ENCODE results near the gene CRACDL. TPM values are rescaled to one million over a fixed set of nuclear protein-coding genes. Genes with fewer than 3 reads are reported as not detected.
A peak's percentile ranks its signal among the peaks of the same experiment; 100 is the strongest.

Gene CRACDL
- total and polyA plus RNA-seq, 2 of the 13 experiments (the other 11 are each of a cell fraction or from before 2014, with no cell fraction given): 0.15 to 0.26 TPM

GRCh38 chr2:98911126-98911375 is 25.0 kb downstream of the CRACDL start (continued):
- TF ChIP-seq, protein P1, sequence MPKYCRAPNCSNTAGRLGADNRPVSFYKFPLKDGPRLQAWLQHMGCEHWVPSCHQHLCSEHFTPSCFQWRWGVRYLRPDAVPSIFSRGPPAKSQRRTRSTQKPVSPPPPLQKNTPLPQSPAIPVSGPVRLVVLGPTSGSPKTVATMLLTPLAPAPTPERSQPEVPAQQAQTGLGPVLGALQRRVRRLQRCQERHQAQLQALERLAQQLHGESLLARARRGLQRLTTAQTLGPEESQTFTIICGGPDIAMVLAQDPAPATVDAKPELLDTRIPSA (CRISPR knock-in tag; IDR thresholded peaks at IDR 0.05; ENCODE audit: borderline replicate concordance): no peak
- TF ChIP-seq MYNN (CRISPR knock-in tag; IDR thresholded peaks at IDR 0.05; ENCODE audit: low read depth) (no peak), ZNF660 (CRISPR knock-in tag; IDR thresholded peaks at IDR 0.05; ENCODE audit: borderline replicate concordance, low read depth) (no peak), JDP2 (CRISPR knock-in tag; IDR thresholded peaks at IDR 0.05; ENCODE audit: borderline replicate concordance) (no peak), ZBTB7A (CRISPR knock-in tag; IDR thresholded peaks at IDR 0.05) (peak; percentile 94), CEBPB (IDR thresholded peaks at IDR 0.05; ENCODE audit: borderline replicate concordance, low read depth, low read length) (peak; percentile 81), CBX5 (CRISPR knock-in tag; IDR thresholded peaks at IDR 0.05; ENCODE audit: borderline replicate concordance) (0 out of 2 replicates have a peak, but pooled peaks have one; percentile 48), KMT2A (CRISPR knock-in tag; IDR thresholded peaks at IDR 0.05) (0 out of 2 replicates have a peak, but pooled peaks have one; percentile 28), SKI (IDR thresholded peaks at IDR 0.05; ENCODE audit: partially characterized antibody) (no peak), ZNF468 (CRISPR knock-in tag; IDR thresholded peaks at IDR 0.05) (no peak), RXRA (CRISPR knock-in tag; IDR thresholded peaks at IDR 0.05) (peak; percentile 51; the same call in 1 of the 2 replicates), ZNF556 (CRISPR knock-in tag; IDR thresholded peaks at IDR 0.05; ENCODE audit: borderline replicate concordance) (no peak)
- TF ChIP-seq, protein P2, sequence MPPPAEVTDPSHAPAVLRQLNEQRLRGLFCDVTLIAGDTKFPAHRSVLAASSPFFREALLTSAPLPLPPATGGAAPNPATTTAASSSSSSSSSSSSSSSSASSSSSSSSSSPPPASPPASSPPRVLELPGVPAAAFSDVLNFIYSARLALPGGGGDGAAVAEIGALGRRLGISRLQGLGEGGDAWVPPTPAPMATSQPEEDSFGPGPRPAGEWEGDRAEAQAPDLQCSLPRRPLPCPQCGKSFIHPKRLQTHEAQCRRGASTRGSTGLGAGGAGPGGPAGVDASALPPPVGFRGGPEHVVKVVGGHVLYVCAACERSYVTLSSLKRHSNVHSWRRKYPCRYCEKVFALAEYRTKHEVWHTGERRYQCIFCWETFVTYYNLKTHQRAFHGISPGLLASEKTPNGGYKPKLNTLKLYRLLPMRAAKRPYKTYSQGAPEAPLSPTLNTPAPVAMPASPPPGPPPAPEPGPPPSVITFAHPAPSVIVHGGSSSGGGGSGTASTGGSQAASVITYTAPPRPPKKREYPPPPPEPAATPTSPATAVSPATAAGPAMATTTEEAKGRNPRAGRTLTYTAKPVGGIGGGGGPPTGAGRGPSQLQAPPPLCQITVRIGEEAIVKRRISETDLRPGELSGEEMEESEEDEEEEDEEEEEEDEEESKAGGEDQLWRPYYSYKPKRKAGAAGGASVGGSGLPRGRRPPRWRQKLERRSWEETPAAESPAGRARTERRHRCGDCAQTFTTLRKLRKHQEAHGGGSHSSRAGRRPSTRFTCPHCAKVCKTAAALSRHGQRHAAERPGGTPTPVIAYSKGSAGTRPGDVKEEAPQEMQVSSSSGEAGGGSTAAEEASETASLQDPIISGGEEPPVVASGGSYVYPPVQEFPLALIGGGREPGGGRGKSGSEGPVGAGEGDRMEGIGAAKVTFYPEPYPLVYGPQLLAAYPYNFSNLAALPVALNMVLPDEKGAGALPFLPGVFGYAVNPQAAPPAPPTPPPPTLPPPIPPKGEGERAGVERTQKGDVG (CRISPR knock-in tag; IDR thresholded peaks at IDR 0.05; ENCODE audit: borderline replicate concordance): no peak
